Lung (tissue), 12 donors: ENCODE data around the gene NAV2. TPM values are rescaled to one million over a fixed set of nuclear protein-coding genes. Genes with fewer than 3 reads are reported as not detected.

Experiments used
- ATAC-seq: fragments of 200-7000 bp; cut with Tn5 transposase; one replicate; pipeline ENCODE4 v1.9.1; 2020; ENCODE audit warnings: moderate number of reproducible peaks; ENCODE audit not compliant: insufficient read depth, low FRiP score
- DNase-seq, 3 donors: peaks; one replicate each; pipeline ENCODE4 v3.0.0-alpha.2; 2013 to 2017
- H3K27ac ChIP-seq, 2 donors: one replicate each; pipeline ENCODE4 v1.5.1; 2013; ENCODE audit warnings: mild to moderate bottlenecking in 2 of 2, moderate library complexity in 2 of 2, control low read depth in 1 of 2, inconsistent platforms in 1 of 2, low read depth in 1 of 2, low read length in 1 of 2
- H3K27me3 ChIP-seq, 3 donors: one replicate each; pipeline ENCODE4 v1.5.1; 2013; ENCODE audit warnings: low read length in 2 of 3; ENCODE audit not compliant: control insufficient read depth in 3 of 3, insufficient read depth in 3 of 3
- H3K36me3 ChIP-seq, 4 donors: one replicate each; pipeline ENCODE4 v1.5.1; 2013; ENCODE audit warnings: low read length in 4 of 4, mild to moderate bottlenecking in 1 of 4, moderate library complexity in 1 of 4; ENCODE audit not compliant: control insufficient read depth in 4 of 4, insufficient read depth in 4 of 4
- H3K4me1 ChIP-seq, 5 donors: one replicate each; pipeline ENCODE4 v1.5.1; 2013; ENCODE audit warnings: low read length in 5 of 5, mild to moderate bottlenecking in 2 of 5, moderate library complexity in 1 of 5; ENCODE audit not compliant: control insufficient read depth in 5 of 5, insufficient read depth in 5 of 5
- H3K4me3 ChIP-seq: one replicate; pipeline ENCODE4 v1.5.1; 2013; ENCODE audit warnings: mild to moderate bottlenecking, control low read depth, moderate library complexity
- H3K9ac ChIP-seq, 2 donors: one replicate each; pipeline ENCODE4 v1.5.1; 2013; ENCODE audit warnings: low read length in 2 of 2, control low read depth in 1 of 2; ENCODE audit not compliant: insufficient read depth in 1 of 2
- H3K9me3 ChIP-seq, 4 donors: one replicate each; pipeline ENCODE4 v1.5.1; 2013; ENCODE audit warnings: low read length in 3 of 4, mild to moderate bottlenecking in 1 of 4, moderate library complexity in 1 of 4; ENCODE audit not compliant: control insufficient read depth in 4 of 4, insufficient read depth in 3 of 4
- CTCF ChIP-seq: IDR thresholded peaks from 2 replicates; pipeline ENCODE4 v1.5.1; 2012; ENCODE audit warnings: mild to moderate bottlenecking; ENCODE audit errors: control extremely low read depth, extremely low read depth
- WGBS, 2 donors: extraction: QIAGEN DNeasy Blood & Tissue Kit; methylation state at CpG; one replicate each; pipeline ENCODE4 v1.1.7; 2013; 5-methylcytosine and 5-hydroxymethylcytosine counted together
- polyA plus RNA-seq, 2 donors: library from polyadenylated mRNA; stranded (reverse); fragments of 200-250 nt; gene quantifications; one replicate each; pipeline ENCODE4 v1.2.1, GENCODE V29; 2013
- total RNA-seq, 2 donors: library from RNA; depleted of rRNA in 1 of 2; stranded (reverse); fragments of >200 nt in 1 of 2; gene quantifications; one replicate each; pipeline ENCODE4 v1.2.1, GENCODE V29; 2014 to 2021
- donor health status: control.
- donor health status: control.
- donor health status: Bipolar disorder and iron deficiency.
- donor health status: healthy.
- donor health status: DM: yes; HTN: yes; CAD: no.

NAV2 gene
- total and polyA plus RNA-seq, 4 donors, result 6.8 to 47.9 (median 20.2) TPM

- DNase-seq, result peak; percentile 28 to 72 (median 64)
- no peak for ATAC-seq
- no peaks in the 10 kb centered on the region for H3K27me3 ChIP-seq
- H3K9me3 ChIP-seq, result no peaks in the 10 kb centered on the region
- H3K9ac ChIP-seq, result no peak overlapping the region
- TF ChIP-seq CTCF, result no peak
- no peak overlapping the region for H3K4me3 ChIP-seq
- WGBS, 2 donors, result 46 to 69% methylated on average over 7 of the region's 7 CpGs
- H3K27ac ChIP-seq, result peak overlapping the region in 1 of 2 donors; percentile 63
- peaks cover 0 to 18% (median 13%) of the 10 kb centered on the region in 5 donors for H3K4me1 ChIP-seq
- H3K36me3 ChIP-seq, result no peaks in the 10 kb centered on the region
Observed at GRCh38 chr11:20013346-20014066, 300.9 kb downstream of the NAV2 start.

- H3K9me3 ChIP-seq, result no peaks in the 10 kb centered on the region
- H3K27ac ChIP-seq, result no peak overlapping the region
- no peaks in the 10 kb centered on the region for H3K36me3 ChIP-seq
- no peaks in the 10 kb centered on the region for H3K27me3 ChIP-seq
- TF ChIP-seq CTCF, result no peak
- no peak overlapping the region for H3K4me3 ChIP-seq
- no peak overlapping the region for H3K9ac ChIP-seq
- DNase-seq (no peak), ATAC-seq (no peak)
- peaks cover 0 to 18% (median 13%) of the 10 kb centered on the region in 5 donors for H3K4me1 ChIP-seq
- 10 to 31% methylated on average over 2 of the region's 2 CpGs for WGBS, 2 donors
Observed at GRCh38 chr11:20014067-20014402, 301.4 kb downstream of the NAV2 start.

GRCh38 chr11:20015101-20015500 lies 302.5 kb downstream of the NAV2 start:
- DNase-seq, result no peak
- ATAC-seq, result no peak
- Histone ChIP-seq H3K9ac (no peak overlapping the region), H3K4me1 (peaks cover 0 to 18% (median 13%) of the 10 kb centered on the region in 5 donors), H3K27me3 (no peaks in the 10 kb centered on the region), H3K27ac (no peak overlapping the region), H3K4me3 (no peak overlapping the region), H3K9me3 (no peaks in the 10 kb centered on the region), H3K36me3 (no peaks in the 10 kb centered on the region)
- no peak for TF ChIP-seq CTCF
- 97 to 99% methylated on average over 3 of the region's 3 CpGs for WGBS, 2 donors
